Measurements from ENCODE around the gene RPL12.

RPL12 gene

DNA sequence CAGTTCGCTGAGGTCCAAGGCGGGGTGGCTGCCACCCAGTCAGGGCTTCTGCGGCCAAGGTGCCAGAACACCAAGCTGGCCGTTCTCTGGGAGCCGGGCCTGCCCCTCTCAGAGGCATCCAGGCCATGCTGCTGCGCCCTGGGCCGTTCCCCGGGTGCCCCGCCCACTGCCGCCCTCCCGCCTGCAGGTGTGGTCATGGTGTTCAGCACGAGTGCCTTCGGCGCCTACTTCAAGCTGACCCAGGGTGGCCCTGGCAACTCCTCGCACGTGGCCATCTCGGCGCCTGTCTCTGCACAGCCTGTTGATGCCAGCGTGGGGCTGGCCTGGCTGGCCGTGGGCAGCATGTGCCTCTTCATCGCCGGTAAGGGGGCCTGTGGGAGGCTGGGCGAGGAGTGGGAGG, 46.6 kb downstream of the RPL12 start:
- DNase-seq (ENCODE audit: low read depth), result no peak

DNA sequence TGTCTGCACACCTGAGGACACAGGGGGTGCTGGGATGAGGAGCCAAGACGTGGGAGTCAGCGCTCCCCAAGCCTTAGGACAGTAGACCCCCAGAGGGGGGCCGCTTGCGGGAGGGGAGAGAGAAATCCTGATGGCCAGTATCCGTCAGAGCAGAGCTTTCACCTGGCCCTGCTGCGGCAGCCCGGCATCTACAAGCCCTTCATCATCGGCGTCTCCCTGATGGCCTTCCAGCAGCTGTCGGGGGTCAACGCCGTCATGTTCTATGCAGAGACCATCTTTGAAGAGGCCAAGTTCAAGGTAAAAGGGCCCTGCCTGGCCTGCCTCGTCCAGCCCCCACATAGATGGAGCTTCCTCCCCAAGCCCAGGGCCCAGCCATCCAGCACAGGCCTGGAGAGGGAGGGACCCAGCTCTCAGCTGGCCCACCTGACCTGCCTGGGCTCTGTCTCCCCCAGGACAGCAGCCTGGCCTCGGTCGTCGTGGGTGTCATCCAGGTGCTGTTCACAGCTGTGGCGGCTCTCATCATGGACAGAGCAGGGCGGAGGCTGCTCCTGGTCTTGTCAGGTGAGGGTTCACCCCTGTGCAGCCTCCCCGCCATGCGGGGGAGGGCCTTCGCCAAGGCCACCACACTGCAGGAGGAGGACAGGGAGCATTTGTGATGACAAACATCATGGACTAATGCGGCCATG, 47.6 kb downstream of the RPL12 start:
- no peak for DNase-seq (ENCODE audit: low read depth)

DNA sequence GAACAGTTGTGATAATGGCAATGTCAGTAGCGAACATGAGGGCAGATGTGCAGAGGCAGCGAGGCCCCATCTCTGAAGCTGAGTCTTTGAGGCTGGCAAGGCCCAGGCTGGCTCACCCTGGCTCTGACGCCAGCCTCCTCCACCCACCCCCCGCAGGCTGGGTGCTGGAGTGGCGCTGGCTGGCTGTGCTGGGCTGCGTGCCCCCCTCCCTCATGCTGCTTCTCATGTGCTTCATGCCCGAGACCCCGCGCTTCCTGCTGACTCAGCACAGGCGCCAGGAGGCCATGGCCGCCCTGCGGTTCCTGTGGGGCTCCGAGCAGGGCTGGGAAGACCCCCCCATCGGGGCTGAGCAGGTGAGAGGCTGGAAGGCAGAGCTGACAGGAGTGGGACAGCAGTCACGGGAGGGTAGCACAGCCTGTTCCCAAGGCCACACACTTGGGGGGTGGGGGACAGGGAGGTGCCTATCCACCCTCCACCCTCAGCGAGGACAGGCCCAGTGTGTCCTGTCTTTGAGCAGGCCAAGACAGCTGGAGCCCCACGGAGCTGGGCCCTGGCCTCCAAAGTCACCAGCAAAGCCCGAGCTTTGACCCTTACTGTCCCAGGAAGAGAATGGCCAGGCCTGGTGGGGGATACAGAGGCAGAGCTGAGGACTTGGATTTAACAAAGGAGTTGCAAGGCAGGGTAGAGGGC, 48.7 kb downstream of the RPL12 start:
- DNase-seq (ENCODE audit: low read depth), result no peak

DNA sequence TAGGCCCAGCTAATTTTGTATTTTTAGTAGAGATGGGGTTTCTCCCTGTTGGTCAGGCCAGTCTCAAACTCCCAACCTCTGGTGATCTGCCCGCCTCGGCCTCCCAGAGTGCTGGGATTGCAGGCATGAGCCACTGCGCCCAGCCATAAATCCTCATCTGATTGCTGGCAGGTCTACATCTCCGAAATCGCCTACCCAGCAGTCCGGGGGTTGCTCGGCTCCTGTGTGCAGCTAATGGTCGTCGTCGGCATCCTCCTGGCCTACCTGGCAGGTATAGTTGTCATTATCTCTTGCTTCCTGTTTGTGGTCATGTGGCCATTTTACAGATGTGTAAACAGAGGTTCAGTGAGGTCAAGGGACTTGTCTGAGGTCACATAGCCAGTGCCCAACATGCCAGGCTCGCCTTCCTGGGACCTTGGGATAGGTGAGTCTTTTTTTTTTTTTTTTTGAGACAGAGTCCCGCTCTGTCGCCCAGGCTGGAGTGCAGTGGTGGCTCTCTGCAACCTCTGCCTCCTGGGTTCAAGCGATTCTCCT, 51.4 kb downstream of the RPL12 start:
- no peak for DNase-seq (ENCODE audit: low read depth)

DNA sequence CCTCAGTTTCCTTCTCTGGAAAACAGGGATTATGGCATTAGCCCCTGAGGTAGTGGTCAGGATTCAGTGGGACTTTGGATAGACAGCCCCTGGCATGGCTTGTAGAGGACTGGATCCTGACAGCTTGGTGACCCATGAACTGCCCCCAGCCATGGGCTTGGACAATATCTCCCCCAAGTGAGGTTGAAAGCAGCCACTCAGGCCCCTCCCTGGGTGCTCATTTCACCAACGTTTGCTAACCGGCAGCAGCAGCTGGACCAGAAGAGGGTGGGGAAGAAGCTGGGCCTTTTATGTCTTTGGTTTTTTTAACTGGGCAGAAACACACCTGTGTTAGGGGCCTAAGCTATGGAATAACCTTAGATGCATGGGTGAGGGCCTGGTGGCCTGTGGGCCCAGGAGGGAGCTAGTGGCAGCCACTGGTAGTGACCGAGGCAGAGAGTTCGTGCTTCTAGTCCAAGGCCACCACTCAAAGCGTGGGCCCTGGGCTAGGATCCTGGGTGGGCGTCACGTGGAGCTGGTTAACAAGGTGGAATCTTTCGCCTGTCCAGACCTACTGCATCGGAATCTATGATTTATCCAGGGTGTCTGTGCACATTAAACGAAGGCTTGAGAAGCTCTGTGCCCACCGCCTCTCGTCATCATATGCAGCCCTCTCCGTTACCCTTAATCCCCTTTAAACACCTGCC, 52.3 kb downstream of the RPL12 start:
- no peak for DNase-seq (ENCODE audit: low read depth)

DNA sequence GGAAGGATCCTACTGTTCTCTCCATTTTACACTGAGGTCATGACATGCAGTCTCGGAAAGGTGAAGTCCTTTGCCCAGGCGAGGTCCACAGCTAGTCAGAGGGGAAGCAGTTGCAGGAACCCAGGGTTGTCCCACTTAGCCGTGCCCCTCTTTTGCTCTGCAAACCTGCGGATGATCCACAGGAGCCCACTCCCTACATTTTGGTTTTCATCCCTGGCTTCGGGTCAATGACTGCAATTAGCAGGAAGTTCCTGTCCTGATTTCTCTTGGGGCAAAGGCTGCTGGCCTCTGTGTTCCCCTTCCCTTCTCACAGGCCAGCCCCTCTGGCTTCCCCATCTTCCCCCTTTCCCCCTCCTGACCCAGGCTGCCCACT, 52.9 kb downstream of the RPL12 start:
- DNase-seq (ENCODE audit: low read depth), result no peak

Data from stimulated activated CD8-positive, alpha-beta memory T cell treated with anti-CD3 and anti-CD28 coated beads, Interleukin-7, amount 100 ng/mL, for 24 hours (primary cell).